Activated CD8-positive, alpha-beta memory T cell treated with anti-CD3 and anti-CD28 coated beads, Interleukin-2, amount 50 U/mL, for 24 hours (primary cell): ENCODE measurements around the gene SEC61A2.
"Not testable (repeated sequence)": the region's sequence is repeated elsewhere in the genome, so short reads cannot be mapped to it uniquely, and the experiment has no call there.

ENCODE experiments used
- DNase-seq: peaks from one replicate; pipeline ENCODE4 v3.0.0-alpha.2; 2020; ENCODE audit errors: extremely low read depth

Gene SEC61A2

GRCh38 chr10:12160664-12161063, 31.2 kb downstream of the SEC61A2 start:
- no peak for DNase-seq

DNA sequence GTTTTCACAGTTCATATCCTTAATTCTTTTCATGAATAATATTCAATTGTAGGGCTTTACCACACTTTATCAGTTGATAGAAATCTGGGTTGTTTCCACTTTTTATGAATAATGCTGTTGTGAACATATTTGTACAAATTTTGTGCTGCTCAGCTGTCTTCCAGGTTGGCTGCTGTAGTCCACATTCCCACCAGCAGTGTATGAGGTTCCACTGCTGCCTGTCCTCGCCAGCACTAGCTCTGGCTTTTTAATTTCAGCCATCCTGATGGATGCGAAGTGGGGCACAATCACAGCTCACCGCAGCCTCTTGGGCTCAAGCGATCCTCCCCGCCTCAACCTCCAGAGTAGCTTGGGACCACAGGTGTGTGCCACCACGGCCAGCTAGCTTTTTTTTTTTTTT, 33.5 kb downstream of the SEC61A2 start:
- DNase-seq: no peak

- DNase-seq: no peak
These were observed 34.6 kb downstream of the SEC61A2 start for GRCh38 chr10:12164085-12164484.

- DNase-seq: no peak
These were observed 35.6 kb downstream of the SEC61A2 start for GRCh38 chr10:12165036-12165435.

DNA sequence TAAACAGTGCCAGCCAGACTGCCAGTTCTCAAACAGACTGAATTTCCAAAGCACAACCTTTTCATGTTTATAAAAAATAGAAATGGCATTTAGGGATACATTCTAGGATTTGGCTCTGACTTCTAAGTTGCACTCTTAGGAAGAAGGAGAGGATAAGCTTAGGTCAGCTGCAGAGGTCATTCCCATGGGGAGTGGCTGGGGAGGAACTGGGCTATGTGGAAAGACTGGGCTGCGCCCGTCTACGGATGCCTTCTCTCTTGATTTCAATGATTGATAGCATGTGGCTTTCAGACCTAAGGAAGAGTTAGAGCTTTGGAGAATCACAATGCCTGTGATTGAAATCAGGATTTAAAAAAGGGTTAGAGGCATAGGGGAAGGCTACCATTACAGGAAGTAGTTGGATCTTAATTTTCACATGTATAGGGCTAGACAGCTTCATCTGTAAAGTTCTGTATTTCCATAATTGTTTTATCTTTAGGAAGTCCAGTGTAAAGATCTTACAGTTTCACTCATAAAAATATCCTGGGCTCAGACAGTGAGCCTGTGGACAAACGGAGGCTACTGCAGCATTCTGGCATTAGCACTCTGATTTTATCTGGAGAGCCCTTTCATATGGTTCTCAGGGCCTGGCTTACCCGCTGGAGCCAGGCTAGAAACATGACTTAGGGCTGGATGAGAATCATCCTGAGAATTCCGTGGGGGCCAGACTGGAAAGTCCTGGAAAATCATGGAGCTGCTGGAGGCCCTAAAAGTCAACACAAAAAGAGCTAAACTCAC, 36.7 kb downstream of the SEC61A2 start:
- no peak for DNase-seq

- not testable (repeated sequence) for DNase-seq
These were observed 42.0 kb downstream of the SEC61A2 start for GRCh38 chr10:12171512-12171911.

DNA sequence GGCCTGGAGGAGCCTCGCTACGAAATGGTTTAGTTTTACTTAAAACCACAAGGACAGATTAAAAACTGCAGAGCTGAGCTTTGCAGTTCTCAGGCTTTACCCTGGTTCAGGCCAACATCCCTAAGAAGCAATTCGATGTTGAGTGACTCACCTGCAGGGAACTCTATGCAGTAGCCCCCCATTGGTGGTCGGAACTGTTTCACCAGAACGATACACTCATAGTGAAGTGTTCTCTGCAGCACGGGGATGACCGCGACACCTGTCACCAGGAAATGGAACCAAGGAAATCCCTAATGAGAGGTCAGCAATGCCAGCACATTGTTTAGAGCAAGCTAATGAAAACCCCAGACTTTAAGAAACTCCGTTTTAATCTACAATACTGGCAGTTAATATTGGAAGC, 48.2 kb downstream of the SEC61A2 start:
- no peak for DNase-seq

GRCh38 chr10:12179606-12180170, 50.2 kb downstream of the SEC61A2 start:
- no peak for DNase-seq

GRCh38 chr10:12180221-12180974, 50.9 kb downstream of the SEC61A2 start:
- no peak for DNase-seq

DNA sequence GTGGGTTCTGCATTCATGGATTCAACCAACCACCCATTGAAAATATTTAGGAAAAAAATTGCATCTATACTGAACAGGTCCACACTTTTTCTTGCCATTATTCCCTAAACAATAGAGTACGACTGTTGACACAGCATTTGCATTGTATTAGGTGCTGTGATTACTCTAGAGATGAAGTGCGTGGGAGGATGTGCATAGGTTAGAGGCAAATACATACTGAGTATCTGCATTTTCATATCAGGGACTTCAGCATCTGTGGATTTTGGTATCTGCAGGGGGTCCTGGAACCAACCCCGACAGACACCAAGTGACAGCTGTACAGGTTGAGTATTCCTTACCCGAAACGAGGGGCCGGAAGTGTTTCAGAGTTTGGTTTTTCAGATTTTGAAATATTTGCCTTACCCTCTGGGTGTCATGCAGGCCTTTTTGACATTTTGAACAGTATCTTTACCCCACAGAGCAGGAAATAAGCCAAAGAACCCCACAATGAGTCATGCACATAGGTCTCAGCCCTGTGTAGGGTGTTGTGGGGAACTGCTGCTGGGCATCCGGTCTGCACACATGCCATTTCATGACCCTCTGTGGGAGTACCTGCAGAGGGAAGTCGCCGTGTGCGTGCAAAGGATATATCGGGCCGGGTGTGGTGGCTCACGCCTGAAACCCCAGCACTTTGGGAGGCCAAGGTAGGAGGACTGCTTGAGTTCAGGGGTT, 51.7 kb downstream of the SEC61A2 start:
- DNase-seq: peak; percentile 51

GRCh38 chr10:12184165-12184564, 54.7 kb downstream of the SEC61A2 start:
- DNase-seq: no peak

DNA sequence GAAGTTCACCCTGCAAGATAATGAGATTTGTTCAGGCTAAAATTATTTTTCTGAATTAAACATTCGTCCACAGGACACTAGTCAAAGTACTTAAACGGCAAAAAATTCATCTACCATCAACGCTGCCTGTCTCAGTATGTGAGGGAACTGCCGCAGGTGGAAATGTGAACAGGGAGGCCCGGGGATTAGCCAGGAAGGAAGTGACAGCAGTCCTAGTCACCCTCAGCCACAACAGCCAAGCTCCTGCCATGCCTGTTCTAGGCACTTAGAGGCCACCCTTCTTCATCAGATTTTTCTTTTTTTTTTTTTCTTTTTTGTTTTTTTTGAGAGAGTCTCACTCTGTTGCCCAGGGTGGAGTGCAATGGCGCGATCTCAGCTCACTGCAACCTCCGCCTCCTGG, 56.8 kb downstream of the SEC61A2 start:
- DNase-seq: no peak

GRCh38 chr10:12187321-12187905, 57.9 kb downstream of the SEC61A2 start:
- no peak for DNase-seq

GRCh38 chr10:12188656-12189055, 59.2 kb downstream of the SEC61A2 start:
- no peak for DNase-seq

DNA sequence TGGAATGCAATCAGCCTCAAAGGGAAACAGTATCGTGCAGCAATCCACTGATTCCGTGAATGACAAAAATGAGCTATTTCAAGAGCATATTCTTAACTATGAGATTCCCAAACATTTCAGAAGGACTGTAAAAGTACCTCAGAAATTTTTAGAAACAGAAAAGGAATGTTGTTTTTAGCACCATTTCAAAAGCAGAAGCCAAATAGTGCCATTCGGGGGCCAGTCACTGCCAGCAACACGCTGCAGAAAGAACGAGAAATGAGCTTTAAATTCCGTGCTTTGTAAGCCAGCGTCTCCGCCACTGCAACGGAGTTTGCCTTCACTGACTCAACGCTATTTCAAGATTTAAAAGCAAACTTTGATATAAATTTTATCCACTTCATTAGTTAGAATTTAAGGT, 59.9 kb downstream of the SEC61A2 start:
- DNase-seq: no peak

GRCh38 chr10:12191715-12192114, 62.2 kb downstream of the SEC61A2 start:
- no peak for DNase-seq

- no peak for DNase-seq
These were observed 63.7 kb downstream of the SEC61A2 start for GRCh38 chr10:12193193-12193592.

DNA sequence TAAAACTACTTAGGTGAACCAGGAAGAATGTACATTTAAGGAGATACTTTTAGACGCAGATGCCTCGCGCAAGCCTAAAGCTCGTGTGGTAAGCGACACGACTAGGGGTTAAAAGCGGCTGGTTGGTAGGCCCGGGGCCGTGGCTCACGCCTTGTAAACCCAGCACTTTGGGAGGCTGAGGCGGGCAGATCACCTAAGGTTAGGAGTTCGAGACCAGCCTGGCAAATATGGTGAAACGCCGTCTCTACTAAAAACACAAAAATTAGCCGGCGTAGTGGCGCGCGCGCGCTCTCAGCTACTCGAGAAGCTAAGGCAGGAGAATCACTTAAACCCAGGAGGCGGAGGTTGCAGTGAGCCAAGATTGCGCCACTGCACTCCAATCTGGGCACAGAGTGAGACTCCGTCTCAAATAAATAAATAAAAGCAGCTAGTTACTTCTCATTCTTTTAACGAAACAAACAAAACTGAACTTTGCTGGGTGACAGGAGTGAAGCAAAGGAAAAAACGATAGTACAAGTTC, 65.3 kb downstream of the SEC61A2 start:
- DNase-seq: no peak

DNA sequence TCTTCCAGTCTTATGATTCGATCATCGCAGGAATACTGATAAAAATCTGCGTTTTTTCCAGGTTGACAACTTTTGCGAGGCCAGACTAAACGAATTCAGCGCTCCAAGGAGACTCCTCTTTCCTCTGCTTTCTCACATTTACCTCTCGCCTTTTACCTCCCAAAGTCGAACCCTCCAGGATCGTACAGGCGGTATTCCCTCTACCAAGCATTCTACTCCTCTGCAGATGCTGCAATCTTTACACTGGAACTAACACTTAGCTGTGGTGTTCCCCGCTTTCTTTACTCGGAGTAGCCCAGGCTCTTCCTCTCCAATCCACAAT, 65.8 kb downstream of the SEC61A2 start:
- DNase-seq: no peak

- peak; percentile 71 for DNase-seq
These were observed 66.4 kb downstream of the SEC61A2 start, which contains the start of the genes CDC123 and NUDT5 for GRCh38 chr10:12195603-12196506. CDC123 (plus strand) TSS chr10:12196188; CDS start chr10:12196246, 58 bp downstream. NUDT5 (minus strand) TSS chr10:12195891; CDS start chr10:12186291, 9,600 bp downstream.
